AG10803 (cell line): ENCODE measurements around the gene KLF14.

Experiments
- DNase-seq: peaks from one replicate; pipeline ENCODE4 v3.0.0; 2010; ENCODE audit warnings: low read depth
- H3K4me3 ChIP-seq: 2 replicates; pipeline ENCODE4 v1.5.1; 2011; ENCODE audit warnings: mild to moderate bottlenecking, low read length, control low read depth
- CTCF ChIP-seq: conservative IDR thresholded peaks from 2 replicates; pipeline ENCODE4 v1.5.1; 2011; ENCODE audit warnings: mild to moderate bottlenecking, low read length, control low read depth, inconsistent platforms

Gene KLF14

GRCh38 chr7:130734815-130735716, 1.1 kb upstream of the KLF14 start:
- no peak for TF ChIP-seq CTCF
- peak overlapping the region; percentile 48 for H3K4me3 ChIP-seq
- no peak for DNase-seq

GRCh38 chr7:130732980-130733930, 752 bp downstream of the KLF14 start:
- no peak for DNase-seq
- no peak for TF ChIP-seq CTCF
- H3K4me3 ChIP-seq = no peak overlapping the region; the same call in 1 of the 2 replicates

GRCh38 chr7:130723784-130724183, 10.2 kb downstream of the KLF14 start:
- no peak for DNase-seq
- H3K4me3 ChIP-seq = no peak overlapping the region
- no peak for TF ChIP-seq CTCF

GRCh38 chr7:130721486-130722277, 12.3 kb downstream of the KLF14 start:
- TF ChIP-seq CTCF = peak; percentile 84
- peak; percentile 68 for DNase-seq
- H3K4me3 ChIP-seq = no peak overlapping the region

GRCh38 chr7:130719541-130719940, 14.5 kb downstream of the KLF14 start:
- TF ChIP-seq CTCF = no peak

GRCh38 chr7:130712416-130712815, 21.6 kb downstream of the KLF14 start:
- no peak overlapping the region for H3K4me3 ChIP-seq
- no peak for DNase-seq
- no peak for TF ChIP-seq CTCF

More at GRCh38 chr7:130719541-130719940, 14.5 kb downstream of the KLF14 start:
- no peak overlapping the region for H3K4me3 ChIP-seq
- DNase-seq = no peak
